ACC112 (cell line): ENCODE results near the gene PTPRQ.

Experiments used
- H2AFZ ChIP-seq: fragments of 200-600 bp; sonication (generic); one replicate; pipeline ENCODE4 v1.6.0; 2017; ENCODE audit warnings: antibody characterized with exemption, low read length; ENCODE audit not compliant: unreplicated experiment
- H3K27ac ChIP-seq: fragments of 200-600 bp; sonication (generic); 2 replicates; pipeline ENCODE4 v1.5.1; 2014; ENCODE audit warnings: low read depth, mild to moderate bottlenecking, antibody characterized with exemption, low read length, moderate library complexity
- H3K27me3 ChIP-seq: fragments of 200-600 bp; sonication (generic); 2 replicates; pipeline ENCODE4 v1.6.1; 2014; ENCODE audit warnings: mild to moderate bottlenecking, antibody characterized with exemption, low read length, moderate library complexity, mixed read lengths; ENCODE audit not compliant: insufficient read depth
- H3K36me3 ChIP-seq: fragments of 200-600 bp; sonication (generic); 2 replicates; pipeline ENCODE4 v1.6.1; 2016; ENCODE audit warnings: mild to moderate bottlenecking, antibody characterized with exemption, low read length, moderate library complexity, mixed read lengths; ENCODE audit not compliant: insufficient read depth
- H3K4me1 ChIP-seq: fragments of 200-600 bp; sonication (generic); one replicate; pipeline ENCODE4 v1.6.1; 2016; ENCODE audit warnings: low read length, mixed read lengths; ENCODE audit not compliant: insufficient read depth, unreplicated experiment, control insufficient read depth
- H3K4me3 ChIP-seq: fragments of 200-600 bp; sonication (generic); 2 replicates; pipeline ENCODE4 v1.5.1; 2014; ENCODE audit warnings: mild to moderate bottlenecking, low read depth, low read length
- H3K79me2 ChIP-seq: fragments of 200-600 bp; sonication (generic); one replicate; pipeline ENCODE4 v1.6.0; 2016; ENCODE audit warnings: low read length; ENCODE audit not compliant: control insufficient read depth, unreplicated experiment, insufficient read depth

The PTPRQ gene

DNA sequence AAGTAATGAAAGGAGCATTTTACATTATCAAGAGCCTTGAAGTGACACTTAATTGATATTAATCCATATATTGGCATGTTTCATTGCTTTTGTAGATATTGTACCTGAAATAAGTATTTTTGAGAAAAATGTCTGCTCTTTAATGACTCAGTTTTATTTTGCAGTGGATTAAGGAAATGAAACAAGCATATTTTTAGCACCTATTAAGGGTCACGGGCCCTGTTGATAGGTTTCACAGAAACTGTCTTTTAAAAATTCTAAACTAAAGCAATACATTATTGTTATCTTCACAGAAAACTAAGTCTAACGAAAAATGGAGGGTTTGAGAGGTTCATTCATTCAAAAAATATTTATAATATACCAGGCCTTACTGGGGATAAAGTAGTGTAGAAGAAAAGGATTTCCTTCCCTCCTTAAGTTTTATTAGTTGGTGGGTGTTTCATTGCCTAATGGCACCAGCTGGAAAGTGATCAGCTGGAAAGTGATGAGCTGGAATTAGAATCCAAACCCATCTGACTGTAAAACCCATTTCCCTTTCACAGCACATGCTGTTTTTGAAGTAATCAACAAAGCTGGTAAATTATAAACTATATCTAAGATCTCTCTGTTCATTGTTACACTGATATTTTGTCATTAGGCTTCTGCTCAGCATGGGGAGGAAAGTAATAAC is 54.2 kb downstream of the PTPRQ start:
- no peak overlapping the region for H3K27ac ChIP-seq
- no peaks in the 10 kb centered on the region for H3K79me2 ChIP-seq
- no peaks in the 10 kb centered on the region for H3K27me3 ChIP-seq
- no peaks in the 10 kb centered on the region for H3K36me3 ChIP-seq
- H3K4me3 ChIP-seq, result no peak overlapping the region
- no peaks in the 10 kb centered on the region for H3K4me1 ChIP-seq
- H2AFZ ChIP-seq, result no peak overlapping the region

DNA sequence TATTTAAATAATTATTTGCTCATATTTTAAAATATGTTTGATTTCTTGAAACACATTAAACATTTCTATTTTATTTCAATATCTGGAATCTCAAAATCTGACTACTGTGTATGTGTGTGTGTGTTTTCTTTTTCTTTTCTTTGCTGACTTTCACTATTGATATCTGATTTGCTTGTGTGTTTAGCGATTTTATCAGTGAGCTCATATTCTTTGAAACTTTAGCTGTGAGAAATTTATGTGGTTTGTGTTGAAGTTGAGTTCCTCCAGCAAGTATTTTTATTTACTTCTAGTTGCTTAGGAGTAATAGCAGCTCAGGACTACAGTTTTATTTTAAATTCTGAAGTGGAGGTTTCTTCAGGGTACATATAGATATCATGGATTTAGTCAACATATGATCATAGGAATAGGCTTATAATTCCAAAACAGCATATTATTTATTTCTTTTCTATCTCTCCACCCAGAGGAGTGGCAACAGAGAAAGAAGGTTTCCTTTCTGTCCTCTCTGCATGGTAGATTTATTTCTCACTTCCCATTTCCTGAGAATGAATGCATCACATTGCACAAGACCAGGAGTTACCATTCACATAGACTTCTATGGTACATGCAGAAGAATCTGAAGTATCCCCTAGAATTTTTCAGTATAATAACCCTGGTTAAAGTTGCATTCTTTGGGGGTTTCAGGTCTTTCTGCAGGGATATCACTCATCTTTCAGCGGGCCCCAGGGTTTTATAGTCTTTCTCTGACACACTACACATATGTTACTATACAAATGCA is 60.5 kb downstream of the PTPRQ start:
- H3K4me3 ChIP-seq, result no peak overlapping the region
- no peaks in the 10 kb centered on the region for H3K36me3 ChIP-seq
- no peak overlapping the region for H2AFZ ChIP-seq
- H3K79me2 ChIP-seq, result no peaks in the 10 kb centered on the region
- H3K4me1 ChIP-seq, result peaks cover 22% of the 10 kb centered on the region
- no peak overlapping the region for H3K27ac ChIP-seq
- H3K27me3 ChIP-seq, result no peaks in the 10 kb centered on the region

DNA sequence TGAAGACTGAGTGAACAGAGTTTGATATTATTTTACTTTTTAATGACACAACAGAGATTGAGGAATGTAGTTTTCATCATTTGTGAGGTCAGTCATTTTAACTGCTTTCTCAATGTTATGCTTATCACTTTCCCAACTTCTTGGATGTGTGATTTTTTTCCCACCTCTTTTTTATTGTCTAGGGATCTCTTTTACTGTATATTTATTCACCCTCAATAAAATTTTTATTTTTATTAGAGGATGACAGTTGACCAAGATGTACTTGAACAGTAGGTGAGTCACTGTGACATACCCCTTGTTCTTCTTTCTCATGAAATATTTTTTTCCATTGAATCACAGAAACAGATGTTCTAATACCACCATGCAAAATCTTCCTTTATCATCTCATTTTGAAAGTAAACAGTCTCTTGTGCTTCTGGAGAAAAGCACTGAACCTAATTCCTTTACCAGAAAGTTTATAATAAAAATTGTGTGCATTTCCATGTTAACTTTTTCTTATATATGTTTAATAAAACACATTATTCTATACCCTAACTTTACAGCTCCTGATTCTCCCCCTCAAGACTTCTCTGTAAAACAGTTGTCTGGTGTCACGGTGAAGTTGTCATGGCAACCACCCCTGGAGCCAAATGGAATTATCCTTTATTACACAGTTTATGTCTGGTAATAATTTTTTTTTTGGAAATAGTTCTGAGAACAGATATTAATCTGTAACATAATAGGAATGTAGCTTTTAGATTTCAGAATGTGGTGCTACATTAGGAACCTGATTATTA is 65.9 kb downstream of the PTPRQ start:
- peak overlapping the region; percentile 44 for H3K4me3 ChIP-seq
- H3K4me1 ChIP-seq, result peaks cover 28% of the 10 kb centered on the region
- peak overlapping the region; percentile 97 for H3K27ac ChIP-seq
- H3K36me3 ChIP-seq, result peaks cover 5% of the 10 kb centered on the region; the same call in 1 of the 2 replicates
- H2AFZ ChIP-seq, result peak overlapping the region; percentile 16
- no peaks in the 10 kb centered on the region for H3K79me2 ChIP-seq
- H3K27me3 ChIP-seq, result no peaks in the 10 kb centered on the region

DNA sequence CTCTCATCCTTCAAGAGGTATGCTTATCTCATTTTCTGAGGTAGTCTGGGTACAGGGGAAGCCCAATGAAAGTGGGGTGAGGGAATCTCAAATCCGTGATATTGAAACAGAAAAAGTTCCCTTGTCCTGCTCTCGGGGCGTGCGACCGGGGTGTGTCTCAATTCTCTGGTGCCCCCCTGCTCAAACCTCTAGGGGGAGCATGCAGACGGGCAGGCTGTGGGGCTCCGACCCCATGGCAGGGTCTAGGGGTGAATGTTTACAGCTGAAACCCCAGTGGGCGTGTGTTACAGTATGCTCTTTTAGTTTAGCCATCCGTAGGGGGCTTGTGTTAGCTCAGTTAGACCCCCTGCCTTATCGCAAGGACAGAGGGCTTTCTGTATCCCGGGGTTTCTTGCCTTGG is 68.7 kb downstream of the PTPRQ start:
- Histone ChIP-seq H3K4me3 (no peak overlapping the region), H3K27ac (no peak overlapping the region), H3K36me3 (peaks cover 5% of the 10 kb centered on the region; the same call in 1 of the 2 replicates), H3K4me1 (peaks cover 27% of the 10 kb centered on the region), H3K79me2 (no peaks in the 10 kb centered on the region), H2AFZ (no peak overlapping the region), H3K27me3 (no peaks in the 10 kb centered on the region)

DNA sequence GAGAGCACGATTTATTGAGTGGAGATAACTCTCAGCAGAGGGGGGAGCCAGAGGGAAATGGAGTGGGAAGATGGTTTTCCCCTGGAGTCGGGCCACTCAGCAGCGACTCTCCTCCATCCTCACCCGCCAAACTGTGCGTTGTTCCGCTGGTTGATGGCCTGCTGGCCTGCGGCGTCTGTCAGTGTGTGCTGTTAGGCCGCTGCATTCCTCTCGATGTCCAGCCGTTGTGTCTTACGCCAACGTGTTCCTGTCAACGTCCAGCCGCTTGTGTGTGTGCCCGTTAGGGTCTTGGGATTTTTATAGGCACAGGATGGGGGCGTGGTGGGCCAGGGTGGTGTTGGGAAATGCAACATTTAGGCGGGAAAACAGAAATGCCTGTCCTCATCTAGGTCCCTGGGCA is 69.2 kb downstream of the PTPRQ start:
- Histone ChIP-seq H3K4me1 (peaks cover 26% of the 10 kb centered on the region), H3K36me3 (peaks cover 5% of the 10 kb centered on the region; the same call in 1 of the 2 replicates), H3K27me3 (no peaks in the 10 kb centered on the region), H3K27ac (no peak overlapping the region), H3K79me2 (no peaks in the 10 kb centered on the region), H2AFZ (no peak overlapping the region), H3K4me3 (no peak overlapping the region)

DNA sequence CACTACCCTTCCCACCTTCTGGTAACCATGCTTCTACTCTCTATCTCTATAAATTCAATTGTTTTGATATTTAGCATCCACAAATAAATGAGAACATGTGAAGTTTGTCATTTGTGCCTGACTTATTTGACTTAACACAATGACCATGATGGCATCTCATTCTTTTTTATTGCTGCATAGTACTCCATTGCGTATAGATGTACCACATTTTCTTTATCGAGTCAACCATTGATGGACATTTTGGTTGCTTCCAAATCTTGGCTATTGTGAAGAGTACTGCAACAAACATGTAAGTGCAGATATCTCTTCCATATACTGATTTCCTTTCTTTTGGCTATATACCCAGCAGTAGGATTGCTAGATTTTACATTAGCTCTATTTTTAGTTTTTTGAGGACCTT is 73.6 kb downstream of the PTPRQ start:
- Histone ChIP-seq H3K27ac (no peak overlapping the region), H3K27me3 (no peaks in the 10 kb centered on the region), H3K36me3 (no peaks in the 10 kb centered on the region), H2AFZ (no peak overlapping the region), H3K79me2 (no peaks in the 10 kb centered on the region), H3K4me3 (no peak overlapping the region), H3K4me1 (no peaks in the 10 kb centered on the region)

DNA sequence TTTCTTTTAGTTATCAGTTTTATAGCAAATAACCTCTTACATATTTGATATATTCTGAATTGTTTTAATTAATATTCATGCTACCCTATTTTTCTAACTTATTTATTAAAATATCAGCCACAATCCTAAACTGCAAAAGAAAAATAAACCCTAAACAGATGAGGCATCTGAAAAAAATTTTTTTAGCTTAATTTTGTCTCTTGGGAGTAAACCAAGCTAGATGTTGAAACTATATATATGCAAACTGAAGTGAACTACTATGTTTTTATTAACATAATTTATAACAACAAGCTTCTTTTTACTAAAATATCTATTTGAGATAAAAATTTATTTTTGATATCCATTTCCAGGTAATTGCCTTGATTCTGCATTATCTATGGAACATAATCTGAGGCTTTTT is 87.6 kb downstream of the PTPRQ start:
- H2AFZ ChIP-seq, result peak overlapping the region; percentile 42
- H3K27me3 ChIP-seq, result no peaks in the 10 kb centered on the region
- H3K36me3 ChIP-seq, result no peaks in the 10 kb centered on the region
- H3K79me2 ChIP-seq, result no peaks in the 10 kb centered on the region
- H3K4me3 ChIP-seq, result no peak overlapping the region
- peaks cover 4% of the 10 kb centered on the region for H3K4me1 ChIP-seq
- no peak overlapping the region for H3K27ac ChIP-seq

DNA sequence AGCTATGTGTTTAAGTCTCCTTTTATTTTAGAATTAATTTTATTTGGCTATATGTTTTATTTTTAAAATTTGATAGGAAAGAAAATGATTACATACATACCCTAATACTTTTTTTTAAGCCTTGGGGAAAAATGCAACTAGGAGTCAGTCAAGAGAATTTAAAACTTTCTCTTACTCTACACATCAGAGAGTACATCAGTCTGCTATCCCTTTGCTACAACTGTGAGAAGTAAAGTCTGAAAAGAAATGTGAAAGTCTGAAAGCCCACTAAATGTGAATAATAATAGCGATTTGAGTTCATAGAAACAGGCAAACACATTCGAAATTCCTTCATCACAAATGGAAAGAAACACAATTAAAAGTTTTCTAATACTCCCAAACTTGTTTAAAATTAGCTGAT is 95.0 kb downstream of the PTPRQ start:
- no peaks in the 10 kb centered on the region for H3K4me1 ChIP-seq
- H3K79me2 ChIP-seq, result no peaks in the 10 kb centered on the region
- H3K27me3 ChIP-seq, result no peaks in the 10 kb centered on the region
- peak overlapping the region; percentile 27 for H2AFZ ChIP-seq
- H3K36me3 ChIP-seq, result no peaks in the 10 kb centered on the region
- no peak overlapping the region for H3K27ac ChIP-seq
- H3K4me3 ChIP-seq, result no peak overlapping the region

DNA sequence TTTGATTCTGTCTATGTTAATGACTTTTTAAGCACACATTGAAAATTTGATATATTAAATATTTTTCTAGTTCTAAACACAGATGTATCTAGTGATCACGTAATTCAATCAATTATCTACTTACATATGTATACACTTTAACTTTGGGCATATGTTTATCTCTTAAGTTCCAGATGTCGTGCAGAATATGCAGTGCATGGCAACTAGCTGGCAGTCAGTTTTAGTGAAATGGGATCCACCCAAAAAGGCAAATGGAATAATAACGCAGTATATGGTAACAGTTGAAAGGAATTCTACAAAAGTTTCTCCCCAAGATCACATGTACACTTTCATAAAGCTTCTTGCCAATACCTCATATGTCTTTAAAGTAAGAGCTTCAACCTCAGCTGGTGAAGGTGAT is 105.3 kb downstream of the PTPRQ start:
- H3K79me2 ChIP-seq, result no peaks in the 10 kb centered on the region

DNA sequence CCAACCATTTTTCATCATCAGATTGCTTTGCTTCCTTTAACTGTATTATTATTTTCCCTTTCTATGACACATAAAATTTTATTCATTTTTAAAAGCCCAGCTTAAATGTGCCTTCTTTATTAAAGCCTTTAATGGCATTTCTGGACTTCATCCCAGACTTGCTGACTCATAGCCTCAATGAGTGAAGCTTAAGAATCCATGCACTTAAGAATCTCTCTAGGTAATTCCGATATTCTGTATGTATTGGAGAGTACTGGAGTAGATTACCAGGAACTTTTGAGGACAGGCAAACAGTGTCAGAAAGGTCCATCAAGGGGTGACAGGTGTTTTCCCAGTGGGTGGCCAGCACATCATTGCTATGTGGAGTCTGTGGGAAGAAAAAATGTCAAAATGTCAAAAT is 107.9 kb downstream of the PTPRQ start:
- H3K27ac ChIP-seq, result peak overlapping the region; percentile 70
- peaks cover 30% of the 10 kb centered on the region for H3K4me1 ChIP-seq

More for the DNA sequence above, 105.3 kb downstream of the PTPRQ start:
- Histone ChIP-seq H3K36me3 (no peaks in the 10 kb centered on the region), H2AFZ (no peak overlapping the region), H3K27me3 (no peaks in the 10 kb centered on the region), H3K27ac (no peak overlapping the region), H3K4me1 (peaks cover 23% of the 10 kb centered on the region), H3K4me3 (no peak overlapping the region)

More for the DNA sequence above, 107.9 kb downstream of the PTPRQ start:
- no peak overlapping the region for H3K4me3 ChIP-seq
- H3K27me3 ChIP-seq, result no peaks in the 10 kb centered on the region
- no peaks in the 10 kb centered on the region for H3K79me2 ChIP-seq
- no peaks in the 10 kb centered on the region for H3K36me3 ChIP-seq
- peak overlapping the region; percentile 42 for H2AFZ ChIP-seq
